HG03108 (cell line): ENCODE measurements around the gene AOC2.
"Not testable (repeated sequence)": the region's sequence is repeated elsewhere in the genome, so short reads cannot be mapped to it uniquely, and the experiment has no call there.

Source experiments
- ATAC-seq: cut with Tn5 transposase; IDR thresholded peaks from one replicate; pipeline ENCODE4 v1.9.1; 2021; ENCODE audit warnings: moderate library complexity; ENCODE audit not compliant: unreplicated experiment

The AOC2 gene

DNA sequence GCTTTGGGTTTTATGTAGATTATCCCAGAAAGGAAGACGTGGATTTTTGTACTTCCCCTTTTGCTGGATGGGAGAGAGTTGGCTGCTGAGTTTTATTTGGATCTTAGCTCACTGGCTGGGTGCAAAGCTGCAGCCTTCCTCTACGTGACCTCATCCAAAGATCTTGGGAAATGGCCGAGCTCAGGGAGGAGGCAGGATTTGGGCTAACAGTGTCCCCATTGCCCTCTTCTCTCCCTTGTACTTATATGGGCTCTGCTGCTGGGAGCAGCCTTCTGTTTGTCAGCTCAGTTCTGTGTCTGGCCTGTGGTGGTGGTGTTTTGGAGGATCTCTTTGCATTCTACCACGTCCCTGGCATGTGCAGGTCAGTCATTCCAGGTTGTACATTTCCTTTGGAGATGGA is 8.6 kb downstream of the AOC2 start:
- no peak for ATAC-seq

DNA sequence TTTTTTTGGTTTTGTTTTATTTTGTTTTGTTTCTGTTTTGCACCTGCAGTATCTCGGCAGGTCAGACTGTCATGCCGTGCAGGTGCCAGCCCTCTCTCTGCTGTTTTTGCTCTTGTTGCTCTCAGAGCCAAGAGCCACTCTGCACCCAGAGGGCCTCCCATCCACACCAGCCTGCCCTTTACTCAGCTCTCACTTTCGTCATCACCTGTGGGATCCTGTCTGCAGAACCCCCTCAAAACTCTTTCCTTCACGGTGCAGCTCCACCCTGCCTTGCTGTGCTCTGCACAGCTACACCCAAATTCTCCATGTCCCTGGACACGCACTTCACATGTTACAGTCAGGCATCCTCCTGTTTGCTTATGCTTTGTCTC is 9.2 kb downstream of the AOC2 start:
- ATAC-seq, result no peak

DNA sequence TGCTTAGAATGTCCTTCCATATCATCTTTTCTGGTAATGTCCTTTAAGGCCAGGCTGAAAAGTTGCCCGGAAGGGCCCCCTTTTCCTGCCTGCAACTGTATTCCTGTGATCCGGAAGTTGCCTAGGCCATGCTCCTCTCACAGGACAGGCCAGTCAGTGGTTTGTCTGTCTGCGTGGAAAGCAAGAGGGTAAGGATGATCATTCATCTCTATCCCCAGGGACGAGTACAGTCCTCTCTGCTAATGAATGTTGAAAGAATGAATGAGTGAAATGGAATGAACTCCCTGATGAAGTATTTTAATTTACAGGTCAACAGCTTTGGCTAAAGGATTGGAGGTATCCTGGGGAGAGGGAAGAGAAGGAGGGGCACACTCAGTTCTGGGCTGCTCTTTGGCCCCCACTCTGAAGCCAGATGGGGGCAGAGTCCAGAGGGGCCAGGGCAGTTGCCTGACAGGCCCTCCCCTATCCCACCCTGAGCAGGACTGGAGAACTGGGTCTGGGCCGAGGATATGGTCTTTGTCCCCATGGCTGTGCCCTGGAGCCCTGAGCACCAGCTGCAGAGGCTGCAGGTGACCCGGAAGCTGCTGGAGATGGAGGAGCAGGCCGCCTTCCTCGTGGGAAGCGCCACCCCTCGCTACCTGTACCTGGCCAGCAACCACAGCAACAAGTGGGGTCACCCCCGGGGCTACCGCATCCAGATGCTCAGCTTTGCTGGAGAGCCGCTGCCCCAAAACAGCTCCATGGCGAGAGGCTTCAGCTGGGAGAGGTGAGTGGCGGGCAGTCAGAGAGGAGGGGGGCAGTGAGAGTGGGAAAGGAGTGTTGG is 9.8 kb downstream of the AOC2 start:
- ATAC-seq, result no peak

DNA sequence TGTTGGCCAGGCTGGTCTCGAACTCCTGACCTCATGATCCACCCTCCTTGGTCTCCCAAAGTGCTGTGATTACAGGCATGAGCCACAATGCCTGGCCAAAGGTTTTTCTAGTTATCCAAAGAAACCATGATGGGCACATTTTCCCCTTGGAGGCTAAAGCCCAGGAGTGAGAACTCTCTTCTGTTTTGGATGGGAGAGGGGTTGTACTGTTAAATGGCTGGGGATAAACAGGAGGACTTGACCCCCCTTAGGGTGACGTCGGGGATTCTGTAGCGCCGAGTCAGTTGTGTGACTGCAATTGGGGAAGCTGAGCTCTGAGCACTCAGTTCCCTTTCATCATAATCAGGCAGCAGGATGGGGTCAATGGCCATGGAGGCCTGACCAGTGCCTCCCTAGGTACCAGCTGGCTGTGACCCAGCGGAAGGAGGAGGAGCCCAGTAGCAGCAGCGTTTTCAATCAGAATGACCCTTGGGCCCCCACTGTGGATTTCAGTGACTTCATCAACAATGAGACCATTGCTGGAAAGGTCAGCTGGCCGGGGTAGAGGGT is 10.7 kb downstream of the AOC2 start:
- ATAC-seq, result no peak

DNA sequence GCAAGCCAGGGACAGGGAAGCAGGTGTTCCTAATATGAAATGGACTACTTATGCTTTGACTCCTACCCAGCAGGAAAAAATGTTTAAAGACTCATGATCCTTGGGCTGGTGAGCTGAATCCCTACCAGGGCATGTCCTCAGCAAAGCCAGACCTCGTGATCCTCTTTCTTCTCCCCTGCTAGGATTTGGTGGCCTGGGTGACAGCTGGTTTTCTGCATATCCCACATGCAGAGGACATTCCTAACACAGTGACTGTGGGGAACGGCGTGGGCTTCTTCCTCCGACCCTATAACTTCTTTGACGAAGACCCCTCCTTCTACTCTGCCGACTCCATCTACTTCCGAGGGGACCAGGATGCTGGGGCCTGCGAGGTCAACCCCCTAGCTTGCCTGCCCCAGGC is 11.7 kb downstream of the AOC2 start:
- ATAC-seq, result not testable (repeated sequence)

DNA sequence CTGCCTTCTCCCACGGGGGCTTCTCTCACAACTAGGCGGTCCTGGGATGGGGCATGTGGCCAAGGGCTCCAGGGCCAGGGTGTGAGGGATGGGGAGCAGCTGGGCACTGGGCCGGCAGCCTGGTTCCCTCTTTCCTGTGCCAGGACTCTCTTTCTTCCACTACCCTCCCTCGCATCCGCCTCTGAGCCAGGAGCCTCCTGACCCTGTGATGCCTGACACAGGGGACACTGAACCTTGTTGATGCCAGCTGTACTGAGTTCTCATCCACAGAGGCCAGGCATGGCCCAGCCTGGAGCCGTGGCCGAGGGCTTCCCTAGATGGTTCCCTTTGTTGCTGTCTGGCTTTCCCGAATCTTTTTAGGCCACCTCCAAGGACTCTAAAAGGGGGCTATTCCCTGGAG is 12.1 kb downstream of the AOC2 start:
- ATAC-seq, result not testable (repeated sequence)

DNA sequence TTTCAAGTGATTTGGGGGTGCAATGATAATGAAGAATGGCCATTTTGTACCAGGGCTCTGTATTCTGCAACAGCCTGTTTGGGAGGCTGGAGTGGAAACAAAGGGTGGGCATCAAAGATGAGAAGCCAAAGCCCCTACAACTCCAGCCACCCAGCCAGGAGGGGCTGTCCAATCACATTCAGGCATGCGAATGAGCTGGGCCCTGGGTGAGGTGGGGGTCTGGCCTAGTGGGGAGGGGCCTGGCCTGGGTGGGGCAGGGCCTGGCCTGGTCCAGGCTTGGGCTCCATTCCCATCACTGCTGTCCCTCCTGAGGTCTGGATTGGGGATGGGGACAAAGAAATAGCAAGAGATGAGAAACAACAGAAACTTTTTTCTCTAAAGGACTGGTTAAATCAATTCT is 13.0 kb downstream of the AOC2 start:
- ATAC-seq, result no peak

DNA sequence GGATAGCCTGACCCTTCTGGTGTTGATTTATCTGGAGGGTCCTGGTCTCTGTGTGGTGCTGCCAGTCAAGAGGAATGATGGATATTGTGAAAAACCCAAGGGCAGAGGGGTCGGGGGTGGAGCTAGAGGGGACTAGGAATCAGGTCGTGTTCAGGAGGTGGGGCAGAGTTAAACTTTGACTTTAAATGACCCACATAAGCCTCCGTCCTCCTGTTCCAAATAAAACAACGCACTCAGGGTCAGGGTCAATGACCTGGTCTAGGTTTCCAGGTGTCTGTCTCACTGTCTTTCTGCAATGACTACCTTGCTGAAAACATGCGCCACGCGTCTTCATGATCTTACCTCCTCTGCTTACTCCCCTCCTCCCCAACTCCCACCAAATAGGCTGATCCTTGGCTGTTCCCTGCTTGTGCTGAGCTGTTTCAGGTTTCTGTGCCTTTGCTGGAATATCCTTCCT is 21.3 kb downstream of the AOC2 start:
- no peak for ATAC-seq

DNA sequence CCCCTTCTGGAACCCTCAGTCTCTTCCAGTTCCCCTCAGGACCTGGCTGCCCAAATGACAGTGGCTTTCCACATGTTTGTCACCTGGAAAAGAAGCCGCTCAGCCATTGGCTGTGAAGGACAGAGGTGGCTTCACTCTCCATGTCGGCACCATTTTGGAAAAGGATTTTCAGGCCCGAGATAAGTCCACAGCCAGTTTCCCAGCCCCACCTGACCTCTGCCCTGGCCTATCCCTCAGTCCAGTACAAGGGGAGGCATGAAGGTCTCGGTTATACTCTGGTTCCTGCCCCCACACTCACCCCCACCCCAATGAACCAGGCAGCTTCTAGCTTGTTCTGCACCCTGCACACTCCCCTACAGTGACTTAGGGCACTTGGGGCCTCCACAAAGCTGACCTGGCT is 21.8 kb downstream of the AOC2 start:
- no peak for ATAC-seq

DNA sequence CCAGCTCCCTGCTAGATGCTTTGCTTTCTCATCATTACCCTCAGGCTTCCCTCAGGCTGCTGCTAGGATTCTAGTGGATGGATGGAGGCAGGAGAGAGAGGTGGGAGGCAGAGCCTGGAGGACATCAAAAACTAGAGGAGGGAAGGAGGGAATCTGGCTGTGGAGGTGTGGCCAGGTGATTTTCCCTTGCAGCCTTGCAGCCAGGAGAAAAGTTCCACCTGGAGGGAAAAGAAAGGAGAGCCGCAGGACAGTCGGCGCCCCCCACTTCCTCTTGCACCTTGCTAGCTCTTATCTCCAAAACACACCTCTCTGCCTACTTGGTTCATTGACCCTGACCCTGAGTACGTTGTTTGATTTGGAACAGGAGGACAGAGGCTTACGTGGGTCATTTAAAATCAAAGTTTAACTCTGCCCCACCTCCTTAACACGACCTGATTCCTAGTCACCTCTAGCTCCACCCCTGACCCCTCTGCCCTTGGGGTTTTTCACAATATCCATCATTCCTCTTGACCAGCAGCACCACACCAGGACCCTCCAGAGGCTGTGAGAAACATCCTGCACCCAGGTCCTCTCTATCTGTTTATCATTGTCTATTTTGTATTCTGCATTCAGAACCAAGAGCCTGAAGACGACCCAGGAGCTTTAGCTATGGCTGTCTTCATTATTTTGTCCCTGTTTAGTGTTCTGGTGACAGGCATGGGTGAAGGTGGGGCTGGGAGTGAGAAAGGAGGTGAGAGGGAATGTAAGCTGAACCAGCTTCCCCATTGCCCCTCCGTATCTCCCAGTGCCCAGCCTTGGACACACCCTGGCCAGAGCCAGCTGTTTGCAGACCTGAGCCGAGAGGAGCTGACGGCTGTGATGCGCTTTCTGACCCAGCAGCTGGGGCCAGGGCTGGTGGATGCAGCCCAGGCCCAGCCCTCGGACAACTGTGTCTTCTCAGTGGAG is 22.5 kb downstream of the AOC2 start:
- ATAC-seq, result no peak

DNA sequence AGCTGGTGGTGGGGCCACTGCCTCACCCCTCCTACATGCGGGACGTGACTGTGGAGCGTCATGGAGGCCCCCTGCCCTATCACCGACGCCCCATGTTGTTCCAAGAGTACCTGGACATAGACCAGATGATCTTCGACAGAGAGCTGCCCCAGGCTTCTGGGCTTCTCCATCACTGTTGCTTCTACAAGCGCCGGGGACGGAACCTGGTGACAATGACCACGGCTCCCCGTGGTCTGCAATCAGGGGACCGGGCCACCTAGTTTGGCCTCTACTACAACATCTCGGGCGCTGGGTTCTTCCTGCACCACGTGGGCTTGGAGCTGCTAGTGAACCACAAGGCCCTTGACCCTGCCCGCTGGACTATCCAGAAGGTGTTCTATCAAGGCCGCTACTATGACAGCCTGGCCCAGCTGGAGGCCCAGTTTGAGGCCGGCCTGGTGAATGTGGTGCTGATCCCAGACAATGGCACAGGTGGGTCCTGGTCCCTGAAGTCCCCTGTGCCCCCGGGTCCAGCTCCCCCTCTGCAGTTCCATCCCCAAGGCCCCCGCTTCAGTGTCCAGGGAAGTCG is 23.4 kb downstream of the AOC2 start:
- not testable (repeated sequence) for ATAC-seq

DNA sequence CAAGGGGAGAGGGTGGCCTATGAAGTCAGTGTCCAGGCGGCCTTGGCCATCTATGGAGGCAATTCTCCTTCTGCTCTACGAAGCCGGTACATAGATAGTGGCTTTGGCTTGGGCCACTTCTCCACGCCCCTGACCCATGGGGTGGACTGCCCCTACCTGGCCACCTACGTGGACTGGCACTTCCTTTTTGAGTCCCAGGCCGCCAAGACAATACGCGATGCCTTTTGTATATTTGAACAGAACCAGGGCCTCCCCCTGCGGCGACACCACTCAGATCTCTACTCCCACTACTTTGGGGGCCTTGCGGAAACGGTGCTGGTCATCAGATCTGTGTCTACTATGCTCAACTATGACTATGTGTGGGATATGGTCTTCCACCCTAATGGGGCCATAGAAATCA is 24.0 kb downstream of the AOC2 start:
- ATAC-seq, result no peak

DNA sequence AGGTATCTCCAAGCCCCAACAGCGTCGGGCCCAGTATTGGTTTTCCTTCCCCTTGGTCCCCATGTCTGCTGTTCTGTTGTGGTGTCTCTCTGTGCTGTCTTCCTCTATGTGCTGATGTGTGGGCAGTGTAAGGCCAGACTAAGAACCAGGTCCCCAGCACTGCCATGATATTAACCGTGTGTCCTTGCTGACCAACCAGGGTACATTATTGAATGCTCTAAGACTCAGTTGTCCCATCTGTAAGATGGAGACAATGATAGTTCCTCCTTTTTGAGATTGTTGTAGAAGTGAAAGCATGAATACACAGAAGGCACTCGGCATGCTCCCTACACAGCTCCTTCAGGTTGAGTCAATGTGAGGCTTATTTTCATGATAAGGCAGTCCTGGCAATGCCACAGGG is 27.3 kb downstream of the AOC2 start:
- ATAC-seq, result no peak

DNA sequence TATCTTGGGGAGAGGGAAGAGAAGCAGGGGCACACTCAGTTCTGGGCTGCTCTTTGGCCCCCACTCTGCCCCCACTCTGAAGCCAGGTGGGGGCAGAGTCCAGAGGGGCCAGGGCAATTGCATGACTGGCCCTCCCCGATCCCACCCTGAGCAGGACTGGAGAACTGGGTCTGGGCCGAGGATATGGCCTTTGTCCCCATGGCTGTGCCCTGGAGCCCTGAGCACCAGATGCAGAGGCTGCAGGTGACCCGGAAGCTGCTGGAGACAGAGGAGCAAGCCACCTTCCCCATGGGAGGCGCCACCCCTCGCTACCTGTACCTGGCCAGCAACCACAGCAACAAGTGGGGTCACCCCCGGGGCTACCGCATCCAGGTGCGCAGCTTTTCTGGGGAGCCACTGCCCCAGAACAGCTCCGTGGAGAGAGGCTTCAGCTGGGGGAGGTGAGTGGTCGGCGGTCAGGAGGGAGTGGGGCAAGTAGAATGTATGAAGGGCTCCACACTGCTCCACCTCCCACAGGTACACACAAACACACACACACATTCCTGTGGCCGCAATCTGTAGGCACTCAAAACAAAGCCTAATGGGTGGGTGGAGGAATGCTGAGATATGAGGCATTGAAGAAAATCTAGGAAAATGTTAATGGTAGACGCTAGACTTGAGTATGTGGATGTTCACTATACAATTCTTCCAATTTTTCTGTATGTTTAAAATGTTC is 28.0 kb downstream of the AOC2 start:
- no peak for ATAC-seq

DNA sequence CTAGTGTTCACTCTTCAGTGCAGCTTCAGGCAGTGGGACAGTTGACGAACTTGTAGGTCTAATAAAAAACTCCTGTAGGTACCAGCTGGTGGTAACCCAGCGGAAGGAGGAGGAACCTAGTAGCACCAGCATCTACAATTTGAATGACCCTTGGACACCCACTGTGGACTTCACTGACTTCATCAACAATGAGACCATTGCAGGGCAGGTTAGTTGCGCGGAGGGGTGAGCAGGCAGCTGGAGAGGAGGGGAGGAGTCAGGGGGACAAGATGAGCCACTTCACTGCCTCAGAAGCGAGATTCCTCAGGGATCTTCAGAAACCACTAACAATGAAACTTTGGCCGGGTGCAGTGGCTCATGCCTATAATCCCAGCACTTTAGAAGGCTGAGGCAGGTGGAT is 28.9 kb downstream of the AOC2 start:
- ATAC-seq, result no peak

DNA sequence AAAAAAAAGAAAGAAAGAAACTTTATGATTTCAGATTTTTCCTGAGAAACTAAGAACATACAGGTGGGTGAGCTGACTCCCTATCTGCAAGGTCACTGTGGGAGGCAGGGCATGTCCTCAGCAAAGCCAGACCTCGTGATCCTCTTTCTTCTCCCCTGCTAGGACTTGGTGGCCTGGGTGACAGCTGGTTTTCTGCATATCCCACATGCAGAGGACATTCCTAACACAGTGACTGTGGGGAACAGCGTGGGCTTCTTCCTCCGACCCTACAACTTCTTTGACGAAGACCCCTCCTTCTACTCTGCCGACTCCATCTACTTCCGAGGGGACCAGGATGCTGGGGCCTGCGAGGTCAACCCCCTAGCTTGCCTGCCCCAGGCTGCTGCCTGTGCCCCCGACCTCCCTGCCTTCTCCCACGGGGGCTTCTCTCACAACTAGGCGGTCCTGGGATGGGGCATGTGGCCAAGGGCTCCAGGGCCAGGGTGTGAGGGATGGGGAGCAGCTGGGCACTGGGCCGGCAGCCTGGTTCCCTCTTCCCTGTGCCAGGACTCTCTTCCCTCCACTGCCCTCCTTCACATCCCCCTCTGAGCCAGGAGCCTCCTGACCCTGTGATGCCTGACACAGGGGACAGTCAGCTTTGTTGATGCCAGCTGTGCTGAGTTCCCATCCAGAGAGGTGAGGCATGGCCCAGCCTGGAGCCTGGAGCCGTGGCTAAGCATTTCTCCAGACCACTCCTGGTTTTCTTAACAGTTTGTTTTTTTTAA is 29.7 kb downstream of the AOC2 start:
- not testable (repeated sequence) for ATAC-seq

DNA sequence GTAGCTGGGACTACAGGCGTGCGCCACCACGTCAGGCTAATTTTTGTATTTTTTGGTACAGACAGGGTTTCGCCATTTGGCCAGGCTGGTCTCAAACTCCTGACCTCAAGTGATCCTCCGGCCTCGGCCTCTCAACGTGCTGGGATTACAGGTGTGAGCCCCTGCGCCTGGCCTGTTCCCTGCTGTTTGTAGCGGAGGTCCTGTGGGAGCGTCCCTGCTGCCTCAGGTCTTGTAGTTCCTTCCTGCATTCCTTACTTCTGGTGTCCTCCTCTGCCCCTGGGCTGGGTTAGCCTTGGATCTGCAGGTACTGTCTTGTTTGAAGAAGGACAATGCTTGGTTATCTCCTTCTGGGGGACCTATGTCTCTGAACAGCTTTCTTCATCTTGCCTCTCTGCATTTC is 32.7 kb downstream of the AOC2 start:
- no peak for ATAC-seq

DNA sequence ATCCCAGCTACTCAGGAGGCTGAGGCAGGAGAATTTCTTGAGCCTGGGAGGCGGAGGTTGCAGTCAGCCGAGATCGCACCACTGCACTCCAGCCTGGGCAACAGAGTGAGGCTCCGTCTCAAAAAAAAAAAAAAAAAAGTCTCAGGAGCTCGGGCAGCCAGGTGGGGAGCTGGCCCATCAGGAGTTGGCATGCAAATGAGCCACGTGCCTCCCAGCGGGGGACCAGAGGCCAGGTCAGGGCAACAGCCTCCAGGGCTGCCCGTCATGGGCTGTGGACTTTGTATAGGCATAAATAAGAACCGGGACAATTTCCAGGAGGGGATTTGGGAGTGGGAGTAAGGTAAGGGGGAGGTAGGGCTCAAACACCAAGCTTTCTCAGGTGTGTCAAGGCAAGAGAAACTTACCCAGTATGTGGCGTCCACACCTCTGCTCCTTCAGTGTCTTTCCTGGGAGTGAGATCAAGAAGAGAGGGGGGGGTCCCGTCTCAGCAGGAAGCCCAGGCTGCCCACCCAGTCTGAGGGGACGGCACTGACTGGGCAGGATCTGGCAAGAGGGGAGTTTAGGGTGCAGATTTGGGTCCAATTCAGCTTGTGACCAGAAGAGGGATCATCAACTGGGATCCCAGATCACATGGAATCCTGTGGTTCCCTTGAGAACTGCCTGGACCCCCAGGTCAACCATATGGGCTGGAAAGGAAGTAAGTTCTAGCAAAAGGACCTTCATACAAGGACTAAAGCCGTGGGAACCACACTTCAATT is 33.9 kb downstream of the AOC2 start:
- ATAC-seq, result no peak

DNA sequence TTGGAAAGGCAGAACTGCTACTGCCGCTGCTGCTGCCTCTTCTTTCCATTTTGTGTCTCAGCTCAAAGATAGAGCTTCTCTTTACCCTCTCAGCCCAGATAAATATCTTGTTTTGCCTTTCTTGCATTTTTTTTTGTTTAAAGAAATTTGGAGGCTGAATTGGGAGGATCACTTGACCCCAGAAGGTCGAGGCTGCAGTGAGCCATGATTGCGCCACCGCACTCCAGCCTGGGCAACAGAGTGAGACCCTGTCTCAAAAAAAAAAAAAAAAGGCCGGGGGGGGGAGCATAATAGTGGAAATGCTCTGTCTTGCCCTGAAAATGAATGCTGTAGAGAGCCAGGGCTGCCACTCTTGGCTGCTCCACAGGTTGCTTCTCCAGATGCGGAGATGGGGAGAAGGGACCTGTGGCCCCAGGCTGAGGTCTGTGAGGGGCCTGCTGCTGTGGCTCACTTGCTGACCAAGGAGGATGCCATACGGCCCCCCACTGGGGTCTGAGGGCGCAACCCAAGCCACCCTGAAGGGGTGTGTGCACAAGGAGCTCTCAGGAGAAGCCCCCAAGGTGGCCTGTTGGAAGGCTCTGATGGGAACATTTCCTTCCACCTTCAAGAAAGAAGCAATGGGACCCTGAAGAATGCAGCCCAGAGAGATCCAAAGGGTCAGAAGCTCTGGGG is 34.7 kb downstream of the AOC2 start:
- ATAC-seq, result no peak
